ENCODE data around the gene TAF11L9.
"Not testable (repeated sequence)": the region's sequence is repeated elsewhere in the genome, so short reads cannot be mapped to it uniquely, and the experiment has no call there.

The TAF11L9 gene

DNA sequence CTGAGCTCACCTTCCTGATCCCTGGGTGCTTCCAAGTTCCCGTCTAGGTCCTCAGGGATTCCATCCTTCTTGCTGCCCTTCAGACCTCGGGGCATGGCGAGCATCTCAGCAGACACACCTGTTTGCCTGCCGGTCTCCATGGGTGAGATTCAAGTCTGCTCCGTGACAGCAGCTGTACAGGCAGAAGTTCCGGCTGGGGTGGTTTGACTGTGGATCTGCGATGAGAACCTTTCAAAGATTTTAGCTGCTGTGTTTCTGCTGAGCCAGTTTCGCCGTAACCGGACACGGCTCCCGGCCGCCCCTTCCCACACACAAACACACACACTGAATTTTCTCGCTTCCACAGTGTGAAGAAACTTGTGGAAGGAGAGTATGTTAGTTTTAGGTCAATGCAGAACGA, at the start of gene TAF11L9:
TSS of gene TAF11L9 (minus strand) at position 140 of the 400 bp plus-strand sequence.
- DNase-seq: not testable (repeated sequence)

DNA sequence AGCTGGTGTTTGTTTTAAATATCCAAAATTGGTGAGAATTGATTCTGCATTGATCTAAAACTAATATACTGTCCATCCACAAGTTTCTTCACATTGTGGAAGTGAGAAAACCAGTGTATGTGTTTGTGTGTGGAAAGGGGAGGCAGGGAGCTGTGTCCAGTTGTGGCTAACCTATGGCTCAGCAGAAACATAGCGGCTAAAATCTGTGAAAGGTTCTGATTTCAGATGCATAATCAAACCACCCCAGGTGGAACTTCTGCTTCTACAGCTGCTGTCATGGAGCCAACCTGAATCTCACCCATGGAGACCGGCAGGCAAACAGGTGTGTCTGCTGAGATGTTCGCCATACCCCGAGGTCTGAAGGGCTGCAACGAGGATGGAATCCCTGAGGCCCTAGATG, 40.0 kb upstream of the TAF11L9 start, which contains the start of gene TAF11L14:
TSS of gene TAF11L14 (plus strand) at position 301 of the 400 bp plus-strand sequence.
- DNase-seq: no peak

DNA sequence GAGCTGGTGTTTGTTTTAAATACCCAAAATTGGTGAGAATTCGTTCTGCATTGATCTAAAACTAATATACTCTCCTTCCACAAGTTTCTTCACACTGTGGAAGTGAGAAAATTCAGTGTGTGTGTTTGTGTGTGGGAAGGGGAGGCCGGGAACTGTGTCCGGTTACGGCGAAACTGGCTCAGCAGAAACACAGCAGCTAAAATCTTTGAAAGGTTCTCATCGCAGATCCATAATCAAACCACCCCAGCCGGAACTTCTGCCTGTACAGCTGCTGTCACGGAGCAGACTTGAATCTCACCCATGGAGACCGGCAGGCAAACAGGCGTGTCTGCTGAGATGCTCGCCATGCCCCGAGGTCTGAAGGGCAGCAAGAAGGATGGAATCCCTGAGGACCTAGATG, 37.6 kb upstream of the TAF11L9 start, which contains the start of gene TAF11L13:
TSS of gene TAF11L13 (plus strand) at position 301 of the 400 bp plus-strand sequence.
- not testable (repeated sequence) for DNase-seq

DNA sequence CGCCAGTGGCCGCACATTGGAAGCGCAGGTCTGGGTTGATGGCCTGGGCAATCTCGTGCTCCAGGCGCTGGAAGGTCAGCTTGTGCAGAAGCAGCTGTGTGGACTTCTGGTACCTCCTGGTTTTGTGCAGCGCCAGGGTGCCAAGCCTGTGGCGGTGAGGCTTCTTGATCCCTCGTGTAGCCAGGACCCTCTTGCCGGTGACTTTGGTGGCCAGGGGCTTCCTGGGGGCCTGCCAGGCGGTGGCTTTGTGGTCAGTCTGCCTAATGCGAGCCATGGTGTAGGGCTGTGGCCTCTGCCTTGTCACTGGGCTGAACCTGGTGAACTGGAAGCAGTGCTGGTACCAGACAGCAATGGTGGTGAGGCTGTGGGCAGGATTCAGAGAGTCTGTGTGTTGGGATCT, 31.5 kb upstream of the TAF11L9 start:
- DNase-seq: no peak

DNA sequence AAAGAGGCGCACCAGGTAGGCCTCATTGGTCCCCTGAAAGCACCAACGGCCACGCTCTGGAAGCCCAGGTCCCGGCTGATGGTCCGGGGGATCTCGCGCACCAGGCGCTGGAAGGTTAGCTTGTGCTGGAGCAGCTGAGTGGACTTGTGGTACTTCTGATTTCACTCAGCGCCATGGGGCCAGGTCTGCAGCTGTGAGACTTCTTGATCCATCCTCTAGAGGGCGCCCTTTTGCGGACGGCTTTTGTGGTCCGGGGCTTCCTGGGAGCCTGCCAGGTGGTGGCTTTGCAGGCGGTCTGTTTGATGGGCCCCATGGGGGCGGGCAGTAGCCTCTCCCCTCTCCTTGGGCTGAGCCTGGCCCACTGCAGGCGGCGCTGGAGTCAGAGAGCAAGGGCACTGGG, 26.4 kb upstream of the TAF11L9 start:
- no peak for DNase-seq

DNA sequence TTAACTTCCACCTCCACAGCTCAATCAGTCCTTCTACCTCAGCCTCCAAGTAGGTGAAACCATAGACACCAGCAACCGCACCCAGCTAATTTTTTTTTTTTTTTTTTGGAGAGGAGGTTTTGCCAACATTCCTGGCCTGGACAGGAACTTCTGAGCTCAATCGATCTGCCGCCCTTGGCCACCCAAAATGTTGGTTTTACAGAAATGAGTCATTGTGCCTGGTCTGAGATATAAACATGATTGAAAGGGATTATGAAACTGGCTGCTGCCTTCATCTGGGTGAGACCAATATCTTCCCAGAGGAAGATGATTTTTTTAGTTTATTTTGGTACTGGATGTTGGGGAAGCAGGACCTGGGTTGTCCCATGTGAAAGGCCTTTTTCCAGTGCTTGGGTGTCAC, 25.2 kb upstream of the TAF11L9 start:
- no peak for DNase-seq

DNA sequence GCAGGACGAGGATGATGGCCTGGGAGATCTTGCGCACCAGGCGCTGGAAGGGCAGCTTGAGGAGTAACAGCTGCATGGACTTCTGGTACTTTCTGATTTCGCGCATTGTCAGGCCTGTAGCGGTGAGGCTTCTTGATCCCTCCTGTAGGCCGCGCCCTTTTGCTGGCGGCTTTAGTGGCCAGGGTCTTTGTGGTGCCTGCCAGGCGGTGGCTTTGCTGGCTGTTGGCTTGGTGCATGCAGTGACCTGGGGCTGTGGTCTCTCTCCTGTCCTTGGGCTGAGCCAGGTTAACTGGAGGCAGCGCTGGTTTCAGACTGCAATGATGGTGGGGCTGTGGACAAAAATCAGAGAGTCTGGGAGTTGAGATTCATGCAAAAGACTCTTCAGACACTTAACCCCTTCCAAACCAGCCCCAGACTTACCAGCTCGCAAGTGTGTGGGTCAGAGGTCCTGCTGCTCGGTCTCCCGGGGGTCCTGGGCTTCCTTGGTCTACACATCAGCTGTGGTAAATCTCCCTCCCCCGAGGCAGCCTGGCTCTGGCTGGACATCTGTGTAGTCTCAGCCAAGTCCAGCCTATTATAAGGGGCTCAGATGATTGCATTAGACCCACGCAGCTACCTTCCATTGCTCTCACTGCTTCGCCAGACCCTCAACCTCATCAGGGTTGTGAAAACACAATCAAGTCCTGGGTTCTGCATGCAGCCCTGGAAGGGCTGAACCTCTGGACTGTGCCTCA, 20.8 kb upstream of the TAF11L9 start:
- DNase-seq: no peak

DNA sequence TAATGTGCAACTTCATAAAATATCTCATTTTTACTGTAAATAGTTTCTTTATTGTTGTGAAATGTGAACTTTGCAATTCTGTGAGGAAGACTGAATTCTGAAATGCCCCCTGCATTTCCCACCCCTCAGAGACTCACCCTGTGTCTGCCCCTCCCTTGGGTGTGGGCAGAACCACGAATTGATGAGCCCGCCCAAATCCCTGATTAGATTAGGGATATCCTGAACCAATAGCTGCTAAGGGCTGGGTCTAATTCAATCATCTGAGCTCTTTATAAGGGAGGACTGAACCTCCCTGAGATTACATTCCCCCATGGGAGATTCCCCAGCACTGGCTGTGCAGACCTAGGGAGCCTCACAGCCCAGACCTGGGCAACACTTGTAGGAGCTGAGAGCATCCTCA, 15.9 kb upstream of the TAF11L9 start, which contains the start of gene TAF11L12:
TSS of gene TAF11L12 (plus strand) at position 301 of the 400 bp plus-strand sequence.
- not testable (repeated sequence) for DNase-seq

DNA sequence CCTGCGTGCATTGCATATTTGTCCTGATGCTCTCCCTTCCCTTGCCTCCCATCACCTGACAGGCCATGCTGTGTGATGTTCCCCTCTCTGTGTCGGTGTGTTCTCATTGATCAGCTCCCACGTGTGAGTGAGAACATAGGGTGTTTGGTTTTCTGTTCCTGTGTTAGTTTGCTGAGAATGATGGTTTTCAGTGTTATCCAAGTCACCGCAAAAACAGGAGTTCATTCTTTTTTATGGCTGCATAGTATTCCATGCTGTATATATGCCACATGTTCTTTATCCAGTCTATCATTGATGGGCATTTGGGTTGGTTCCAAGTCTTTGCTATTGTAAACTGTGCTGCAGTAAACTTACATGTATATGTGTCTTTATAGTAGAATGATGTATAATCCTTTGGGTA, 13.3 kb upstream of the TAF11L9 start:
- DNase-seq: not testable (repeated sequence)

DNA sequence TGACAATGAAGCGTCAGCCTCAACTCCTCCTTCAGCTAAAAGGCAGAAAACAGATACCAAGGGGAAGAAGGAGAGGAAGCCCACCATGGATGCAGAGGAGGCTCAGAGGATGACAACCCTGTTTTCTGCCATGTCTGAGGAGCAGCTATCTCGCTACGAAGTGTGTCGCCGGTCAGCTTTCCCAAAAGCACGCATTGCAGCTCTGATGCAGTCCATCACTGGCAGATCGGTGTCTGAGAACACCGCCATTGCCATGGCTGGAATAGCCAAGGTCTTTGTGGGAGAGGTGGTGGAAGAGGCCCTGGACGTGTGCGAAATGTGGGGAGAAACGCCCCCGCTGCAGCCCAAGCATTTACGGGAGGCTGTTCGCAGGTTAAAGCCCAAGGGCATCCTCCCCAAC, 10.8 kb upstream of the TAF11L9 start:
- DNase-seq: no peak

DNA sequence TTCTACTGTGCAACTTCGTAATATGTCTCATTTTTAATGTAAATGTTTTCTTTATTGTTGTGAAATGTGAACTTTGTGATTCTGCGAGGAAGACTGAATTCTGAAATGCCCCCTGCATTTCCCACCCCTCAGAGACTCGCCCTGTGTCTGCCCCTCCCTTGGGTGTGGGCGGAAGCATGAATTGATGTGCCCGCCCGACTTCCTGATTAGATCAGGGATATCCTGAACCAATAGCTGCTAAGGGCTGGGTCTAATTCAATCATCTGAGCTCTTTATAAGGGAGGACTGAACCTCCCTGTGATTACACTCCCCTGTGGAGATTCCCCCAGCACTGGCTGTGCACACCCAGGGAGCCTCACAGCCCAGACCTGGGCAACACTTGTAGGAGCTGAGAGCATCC, 9.7 kb upstream of the TAF11L9 start, which contains the start of gene TAF11L11:
TSS of gene TAF11L11 (plus strand) at position 304 of the 400 bp plus-strand sequence.
- DNase-seq: not testable (repeated sequence)

DNA sequence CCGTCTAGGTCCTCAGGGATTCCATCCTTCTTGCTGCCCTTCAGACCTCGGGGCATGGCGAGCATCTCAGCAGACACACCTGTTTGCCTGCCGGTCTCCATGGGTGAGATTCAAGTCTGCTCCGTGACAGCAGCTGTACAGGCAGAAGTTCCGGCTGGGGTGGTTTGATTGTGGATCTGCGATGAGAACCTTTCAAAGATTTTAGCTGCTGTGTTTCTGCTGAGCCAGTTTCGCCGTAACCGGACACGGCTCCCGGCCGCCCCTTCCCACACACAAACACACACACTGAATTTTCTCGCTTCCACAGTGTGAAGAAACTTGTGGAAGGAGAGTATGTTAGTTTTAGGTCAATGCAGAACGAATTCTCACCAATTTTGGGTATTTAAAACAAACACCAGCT, 3.5 kb upstream of the TAF11L9 start, which contains the start of gene TAF11L10:
TSS of gene TAF11L10 (minus strand) at position 101 of the 400 bp plus-strand sequence.
- not testable (repeated sequence) for DNase-seq

DNA sequence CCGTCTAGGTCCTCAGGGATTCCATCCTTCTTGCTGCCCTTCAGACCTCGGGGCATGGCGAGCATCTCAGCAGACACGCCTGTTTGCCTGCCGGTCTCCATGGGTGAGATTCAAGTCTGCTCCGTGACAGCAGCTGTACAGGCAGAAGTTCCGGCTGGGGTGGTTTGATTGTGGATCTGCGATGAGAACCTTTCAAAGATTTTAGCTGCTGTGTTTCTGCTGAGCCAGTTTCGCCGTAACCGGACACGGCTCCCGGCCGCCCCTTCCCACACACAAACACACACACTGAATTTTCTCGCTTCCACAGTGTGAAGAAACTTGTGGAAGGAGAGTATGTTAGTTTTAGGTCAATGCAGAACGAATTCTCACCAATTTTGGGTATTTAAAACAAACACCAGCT, 3.3 kb downstream of the TAF11L9 start, which contains the start of gene TAF11L8:
TSS of gene TAF11L8 (minus strand) at position 101 of the 400 bp plus-strand sequence.
- DNase-seq: not testable (repeated sequence)

DNA sequence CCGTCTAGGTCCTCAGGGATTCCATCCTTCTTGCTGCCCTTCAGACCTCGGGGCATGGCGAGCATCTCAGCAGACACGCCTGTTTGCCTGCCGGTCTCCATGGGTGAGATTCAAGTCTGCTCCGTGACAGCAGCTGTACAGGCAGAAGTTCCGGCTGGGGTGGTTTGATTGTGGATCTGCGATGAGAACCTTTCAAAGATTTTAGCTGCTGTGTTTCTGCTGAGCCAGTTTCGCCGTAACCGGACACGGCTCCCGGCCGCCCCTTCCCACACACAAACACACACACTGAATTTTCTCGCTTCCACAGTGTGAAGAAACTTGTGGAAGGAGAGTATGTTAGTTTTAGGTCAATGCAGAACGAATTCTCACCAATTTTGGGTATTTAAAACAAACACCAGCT, 8.5 kb downstream of the TAF11L9 start, which contains the start of gene TAF11L7:
TSS of gene TAF11L7 (minus strand) at position 101 of the 400 bp plus-strand sequence.
- DNase-seq: not testable (repeated sequence)
